HCEC 1CT (cell line): ENCODE measurements around the gene KCNAB2.

ENCODE experiments used
- DNase-seq: peaks from one replicate; pipeline ENCODE4 v3.0.0-alpha.2; 2017

Gene KCNAB2

GRCh38 chr1:6045561-6045960 is at the start of gene KCNAB2:
TSS of gene KCNAB2 (plus strand) at chr1:6045888. CDS start at chr1:6051537, 5,649 bp downstream.
- DNase-seq, result no peak

- DNase-seq, result no peak
These were observed 48.9 kb upstream of the KCNAB2 start for GRCh38 chr1:5996641-5997270.

- no peak for DNase-seq
These were observed 48.4 kb upstream of the KCNAB2 start for GRCh38 chr1:5997316-5997715.

GRCh38 chr1:5998051-5998905 is 47.4 kb upstream of the KCNAB2 start:
- DNase-seq, result no peak

- DNase-seq, result no peak
These were observed 46.8 kb upstream of the KCNAB2 start for GRCh38 chr1:5998906-5999301.

- DNase-seq, result no peak
These were observed 45.8 kb upstream of the KCNAB2 start for GRCh38 chr1:5999711-6000443.

GRCh38 chr1:6000444-6001288 is 45.0 kb upstream of the KCNAB2 start:
- no peak for DNase-seq

GRCh38 chr1:6001992-6002576 is 43.6 kb upstream of the KCNAB2 start:
- DNase-seq, result no peak

- no peak for DNase-seq
These were observed 42.8 kb upstream of the KCNAB2 start for GRCh38 chr1:6002714-6003501.

- DNase-seq, result no peak
These were observed 41.9 kb upstream of the KCNAB2 start for GRCh38 chr1:6003568-6004411.

- no peak for DNase-seq
These were observed 41.1 kb upstream of the KCNAB2 start for GRCh38 chr1:6004412-6005123.

- no peak for DNase-seq
These were observed 40.3 kb upstream of the KCNAB2 start for GRCh38 chr1:6005276-6005917.

GRCh38 chr1:6006882-6007281 is 38.8 kb upstream of the KCNAB2 start:
- no peak for DNase-seq

- DNase-seq, result no peak
These were observed 38.2 kb upstream of the KCNAB2 start for GRCh38 chr1:6007318-6008083.

- no peak for DNase-seq
These were observed 37.6 kb upstream of the KCNAB2 start for GRCh38 chr1:6008084-6008415.

- DNase-seq, result no peak
These were observed 37.0 kb upstream of the KCNAB2 start for GRCh38 chr1:6008696-6009095.

- no peak for DNase-seq
These were observed 36.3 kb upstream of the KCNAB2 start for GRCh38 chr1:6009120-6010040.

GRCh38 chr1:6010554-6010953 is 35.1 kb upstream of the KCNAB2 start:
- no peak for DNase-seq
